Uterus (tissue), 4 donors: Measurements from ENCODE around the gene CTSD. TPM values are rescaled to one million over a fixed set of nuclear protein-coding genes. Genes with fewer than 3 reads are reported as not detected.

Experiments
- DNase-seq, 2 donors: peaks; one replicate each; pipeline ENCODE4 v3.0.0-alpha.2; 2019 to 2020
- H3K27ac ChIP-seq, 2 donors: fragments of 200-600 bp; sonication (generic); 1 replicate in 1 of 2; 2 replicates in 1 of 2; pipeline ENCODE4 v1.5.1; 2016 to 2018
- H3K27me3 ChIP-seq, 2 donors: fragments of 200-600 bp; sonication (generic); one replicate each; pipeline ENCODE4 v1.5.1; 2018 to 2019; ENCODE audit warnings: control low read depth in 1 of 2
- H3K36me3 ChIP-seq, 2 donors: fragments of 200-600 bp; sonication (generic); one replicate each; pipeline ENCODE4 v1.5.1; 2019; ENCODE audit warnings: control low read depth in 1 of 2
- H3K4me1 ChIP-seq, 2 donors: fragments of 200-600 bp; sonication (generic); one replicate each; pipeline ENCODE4 v1.5.1; 2018 to 2019; ENCODE audit warnings: control low read depth in 1 of 2
- H3K4me3 ChIP-seq, 2 donors: fragments of 200-600 bp; sonication (generic); 1 replicate in 1 of 2; 2 replicates in 1 of 2; pipeline ENCODE4 v1.5.1; 2018 to 2019; ENCODE audit warnings: mild to moderate bottlenecking in 1 of 2
- H3K9me3 ChIP-seq, 2 donors: fragments of 200-600 bp; sonication (generic); one replicate each; pipeline ENCODE4 v1.5.1; 2019; ENCODE audit warnings: control low read depth in 1 of 2
- CTCF ChIP-seq, 4 experiments: fragments of 200-600 bp in 2 of 4; fragments of 450-650 bp in 2 of 4; sonication (generic) in 2 of 4; IDR thresholded peaks; one replicate each; pipeline ENCODE4 v1.5.1; 2016 to 2019; ENCODE audit warnings: antibody characterized with exemption in 4 of 4, mild to moderate bottlenecking in 2 of 4, moderate library complexity in 1 of 4
- POLR2A ChIP-seq, 2 donors: fragments of 450-650 bp; IDR thresholded peaks; one replicate each; pipeline ENCODE4 v1.6.1; 2016; ENCODE audit warnings: antibody characterized with exemption in 2 of 2, mild to moderate bottlenecking in 1 of 2, moderate library complexity in 1 of 2
- intact Hi-C: fragments of 100-400 bp; cut with DNase I; formaldehyde crosslinking; loops from one replicate; pipeline ENCODE4 v1.15.1; 2023; ENCODE audit warnings: low total_unique reads
- total RNA-seq, 4 donors: library from RNA; depleted of rRNA in 3 of 4; stranded (reverse); fragments of >200 nt in 3 of 4; gene quantifications; one replicate each; pipeline versions ENCODE4 v1.1.0 to v1.2.4, GENCODE V29; 2014 to 2023
- donor health status: DM: yes; HTN: yes; CAD: no.

CTSD gene
- total RNA-seq, 4 donors from 2014 or later: 80.0 to 188 (median 126) TPM

- DNase-seq: no peak
- no peaks in the 10 kb centered on the region for H3K9me3 ChIP-seq
- no peak overlapping the region for H3K27ac ChIP-seq
- no peaks in the 10 kb centered on the region for H3K4me1 ChIP-seq
- H3K27me3 ChIP-seq: no peaks in the 10 kb centered on the region
- H3K4me3 ChIP-seq: no peak overlapping the region
- intact Hi-C loops: no loop called here
- TF ChIP-seq CTCF (IDR thresholded peaks at IDR 0.05) (no peak), POLR2A (IDR thresholded peaks at IDR 0.05) (no peak)
- H3K36me3 ChIP-seq: no peaks in the 10 kb centered on the region
Observed at GRCh38 chr11:1708716-1709115, 55.0 kb downstream of the CTSD start.

- TF ChIP-seq CTCF (IDR thresholded peaks at IDR 0.05) (no peak), POLR2A (IDR thresholded peaks at IDR 0.05) (no peak)
- no peaks in the 10 kb centered on the region for H3K9me3 ChIP-seq
- DNase-seq: no peak
- no peak overlapping the region for H3K27ac ChIP-seq
- intact Hi-C loops: no loop called here
- H3K27me3 ChIP-seq: no peaks in the 10 kb centered on the region
- H3K4me1 ChIP-seq: no peaks in the 10 kb centered on the region
- H3K4me3 ChIP-seq: no peak overlapping the region
- no peaks in the 10 kb centered on the region for H3K36me3 ChIP-seq
Observed at GRCh38 chr11:1707751-1708150, 56.0 kb downstream of the CTSD start.

- no peak overlapping the region for H3K4me3 ChIP-seq
- H3K9me3 ChIP-seq: no peaks in the 10 kb centered on the region
- H3K36me3 ChIP-seq: no peaks in the 10 kb centered on the region
- intact Hi-C loops: no loop called here
- no peak for DNase-seq
- H3K27me3 ChIP-seq: no peaks in the 10 kb centered on the region
- no peak overlapping the region for H3K27ac ChIP-seq
- no peaks in the 10 kb centered on the region for H3K4me1 ChIP-seq
- no peak for TF ChIP-seq POLR2A (IDR thresholded peaks at IDR 0.05)
- peak in 1 of 4 experiments; percentile 4 for TF ChIP-seq CTCF (IDR thresholded peaks at IDR 0.05)
Observed at GRCh38 chr11:1706634-1707400, 56.9 kb downstream of the CTSD start.

- intact Hi-C loops: no loop called here
- no peaks in the 10 kb centered on the region for H3K9me3 ChIP-seq
- H3K4me1 ChIP-seq: no peaks in the 10 kb centered on the region
- no peak overlapping the region for H3K27ac ChIP-seq
- no peak for TF ChIP-seq POLR2A (IDR thresholded peaks at IDR 0.05)
- TF ChIP-seq CTCF (IDR thresholded peaks at IDR 0.05): no peak
- no peaks in the 10 kb centered on the region for H3K36me3 ChIP-seq
- DNase-seq: no peak
- no peaks in the 10 kb centered on the region for H3K27me3 ChIP-seq
- no peak overlapping the region for H3K4me3 ChIP-seq
Observed at GRCh38 chr11:1705126-1706052, 58.3 kb downstream of the CTSD start.

GRCh38 chr11:1703146-1703545, 60.6 kb downstream of the CTSD start:
- no peak for DNase-seq
- intact Hi-C loops: no loop called here
- Histone ChIP-seq H3K4me1 (no peaks in the 10 kb centered on the region), H3K36me3 (no peaks in the 10 kb centered on the region), H3K9me3 (no peaks in the 10 kb centered on the region), H3K27ac (no peak overlapping the region), H3K27me3 (no peaks in the 10 kb centered on the region), H3K4me3 (no peak overlapping the region)
- TF ChIP-seq POLR2A (IDR thresholded peaks at IDR 0.05) (no peak), CTCF (IDR thresholded peaks at IDR 0.05) (no peak)
